ENCODE results near the gene EFHD2.
A peak's percentile ranks its signal among the peaks of the same experiment; 100 is the strongest.
"Not testable (repeated sequence)": the region's sequence is repeated elsewhere in the genome, so short reads cannot be mapped to it uniquely, and the experiment has no call there.

EFHD2 gene, protein sequence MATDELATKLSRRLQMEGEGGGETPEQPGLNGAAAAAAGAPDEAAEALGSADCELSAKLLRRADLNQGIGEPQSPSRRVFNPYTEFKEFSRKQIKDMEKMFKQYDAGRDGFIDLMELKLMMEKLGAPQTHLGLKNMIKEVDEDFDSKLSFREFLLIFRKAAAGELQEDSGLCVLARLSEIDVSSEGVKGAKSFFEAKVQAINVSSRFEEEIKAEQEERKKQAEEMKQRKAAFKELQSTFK

DNA sequence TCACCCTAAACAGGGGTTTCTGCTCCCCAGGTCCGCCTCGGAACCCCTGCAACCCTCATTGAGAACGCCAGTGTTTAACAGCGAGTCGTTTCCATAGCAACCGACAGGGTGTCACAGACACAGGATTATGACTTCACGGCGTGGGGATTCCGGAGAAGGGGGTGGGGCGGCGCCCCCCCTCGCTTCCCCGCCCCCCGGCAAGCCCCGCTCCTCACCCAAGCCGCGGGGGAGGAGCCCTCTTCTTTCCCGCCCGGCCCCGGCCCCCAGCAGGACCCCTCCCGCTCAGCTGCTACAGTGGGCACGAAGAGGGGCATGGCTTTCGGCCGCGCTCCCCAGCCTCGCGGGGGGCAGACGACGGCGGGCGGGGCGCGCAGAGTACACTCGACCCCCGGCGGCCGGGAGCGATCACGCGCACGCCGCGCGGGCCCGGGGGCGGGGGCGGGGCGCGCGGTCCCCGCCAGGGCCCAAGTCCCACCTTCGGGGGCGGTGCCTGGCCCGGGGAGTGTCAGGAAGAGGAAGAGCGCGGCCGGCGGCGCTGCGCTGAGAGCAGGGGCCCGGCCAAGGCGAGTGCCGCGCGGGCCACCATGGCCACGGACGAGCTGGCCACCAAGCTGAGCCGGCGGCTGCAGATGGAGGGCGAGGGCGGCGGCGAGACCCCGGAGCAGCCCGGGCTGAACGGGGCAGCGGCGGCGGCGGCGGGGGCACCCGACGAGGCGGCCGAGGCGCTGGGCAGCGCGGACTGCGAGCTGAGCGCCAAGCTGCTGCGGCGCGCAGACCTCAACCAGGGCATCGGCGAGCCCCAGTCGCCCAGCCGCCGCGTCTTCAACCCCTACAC lies at the start of gene EFHD2:
Gene EFHD2 (plus strand): TSS at position 501 of the 835 bp plus-strand sequence. CDS start 84 bp downstream, at position 585.
- peak; percentile 89 for DNase-seq

GRCh38 chr1:15360700-15361099 lies 49.0 kb upstream of the EFHD2 start:
- DNase-seq = no peak

DNA sequence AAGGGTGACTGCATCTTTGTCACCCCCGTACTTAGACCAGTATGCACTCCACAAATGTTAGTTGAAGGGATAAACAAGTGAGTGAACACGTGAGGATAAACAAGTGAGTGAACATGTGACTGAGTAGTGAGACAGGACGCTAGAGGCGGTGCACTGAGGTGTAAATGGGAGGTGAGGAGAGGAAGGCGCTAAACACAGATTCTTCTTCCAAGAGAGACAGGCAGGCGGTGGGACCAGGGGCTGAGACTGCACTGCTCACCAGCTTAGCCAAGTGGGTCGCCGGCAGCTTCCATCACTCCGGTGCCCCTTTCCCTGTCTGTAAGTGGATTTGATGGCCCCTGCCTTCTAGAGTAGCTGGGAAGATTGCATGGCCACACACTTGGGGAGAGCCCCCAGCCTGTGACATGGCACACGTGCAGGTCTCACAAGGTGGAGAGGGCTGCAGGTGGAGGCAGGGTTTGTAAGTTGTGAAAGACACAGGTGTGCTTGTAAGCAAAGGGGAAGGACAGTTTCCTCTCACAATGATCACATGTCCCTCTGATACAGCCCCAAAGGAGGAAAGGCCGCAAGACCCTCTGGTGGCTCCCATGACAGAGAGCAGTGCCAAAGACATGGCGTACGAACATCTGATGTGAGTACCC lies 47.5 kb upstream of the EFHD2 start:
- DNase-seq = no peak

- DNase-seq = no peak
Observed at GRCh38 chr1:15362737-15363128, 47.0 kb upstream of the EFHD2 start.

DNA sequence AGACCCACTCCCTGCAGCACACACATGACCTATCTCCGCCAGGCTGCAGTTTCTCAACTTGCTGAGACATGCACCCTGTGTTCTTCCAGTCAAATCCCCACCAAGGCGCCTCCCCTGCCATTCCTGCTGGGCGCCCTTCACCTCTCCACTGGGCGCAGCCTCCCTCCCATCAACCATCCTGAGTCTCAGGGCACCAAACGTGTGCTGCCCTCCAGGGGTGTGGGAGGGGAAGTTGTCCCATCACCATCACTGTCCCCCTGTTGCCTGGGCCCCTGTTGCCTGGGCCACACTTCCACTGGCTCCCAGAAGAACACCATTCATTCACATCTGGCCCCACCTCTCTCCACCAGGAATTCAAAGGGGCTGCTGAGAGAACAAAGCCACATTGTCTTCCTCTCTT lies 44.9 kb upstream of the EFHD2 start:
- DNase-seq = no peak

GRCh38 chr1:15368888-15369287 lies 40.8 kb upstream of the EFHD2 start:
- no peak for DNase-seq

- no peak for DNase-seq
Observed at GRCh38 chr1:15370268-15370667, 39.4 kb upstream of the EFHD2 start.

GRCh38 chr1:15370781-15371520 lies 38.7 kb upstream of the EFHD2 start:
- DNase-seq = peak; percentile 44

GRCh38 chr1:15371610-15372545 lies 37.8 kb upstream of the EFHD2 start:
- DNase-seq = no peak

DNA sequence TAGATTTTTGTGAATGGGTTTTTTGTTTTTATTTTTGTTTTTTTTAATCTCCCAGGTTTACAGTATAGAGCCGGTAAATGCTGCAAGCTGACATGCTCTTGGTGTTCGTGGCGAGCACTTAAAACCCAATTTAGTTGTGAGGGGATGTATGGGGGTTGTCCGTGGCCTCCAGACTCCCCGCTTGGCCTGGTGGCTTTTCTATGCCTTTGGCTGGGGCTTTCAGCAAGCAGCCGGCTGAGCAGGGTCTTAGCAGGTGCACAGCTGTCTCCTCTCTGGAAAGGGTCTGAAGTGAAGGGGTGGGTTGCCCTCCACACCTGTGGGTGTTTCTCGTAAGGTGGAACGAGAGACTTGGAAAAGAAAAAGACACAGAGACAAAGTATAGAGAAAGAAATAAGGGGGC lies 31.0 kb upstream of the EFHD2 start:
- no peak for DNase-seq

GRCh38 chr1:15379151-15379550 lies 30.5 kb upstream of the EFHD2 start:
- DNase-seq = not testable (repeated sequence)

DNA sequence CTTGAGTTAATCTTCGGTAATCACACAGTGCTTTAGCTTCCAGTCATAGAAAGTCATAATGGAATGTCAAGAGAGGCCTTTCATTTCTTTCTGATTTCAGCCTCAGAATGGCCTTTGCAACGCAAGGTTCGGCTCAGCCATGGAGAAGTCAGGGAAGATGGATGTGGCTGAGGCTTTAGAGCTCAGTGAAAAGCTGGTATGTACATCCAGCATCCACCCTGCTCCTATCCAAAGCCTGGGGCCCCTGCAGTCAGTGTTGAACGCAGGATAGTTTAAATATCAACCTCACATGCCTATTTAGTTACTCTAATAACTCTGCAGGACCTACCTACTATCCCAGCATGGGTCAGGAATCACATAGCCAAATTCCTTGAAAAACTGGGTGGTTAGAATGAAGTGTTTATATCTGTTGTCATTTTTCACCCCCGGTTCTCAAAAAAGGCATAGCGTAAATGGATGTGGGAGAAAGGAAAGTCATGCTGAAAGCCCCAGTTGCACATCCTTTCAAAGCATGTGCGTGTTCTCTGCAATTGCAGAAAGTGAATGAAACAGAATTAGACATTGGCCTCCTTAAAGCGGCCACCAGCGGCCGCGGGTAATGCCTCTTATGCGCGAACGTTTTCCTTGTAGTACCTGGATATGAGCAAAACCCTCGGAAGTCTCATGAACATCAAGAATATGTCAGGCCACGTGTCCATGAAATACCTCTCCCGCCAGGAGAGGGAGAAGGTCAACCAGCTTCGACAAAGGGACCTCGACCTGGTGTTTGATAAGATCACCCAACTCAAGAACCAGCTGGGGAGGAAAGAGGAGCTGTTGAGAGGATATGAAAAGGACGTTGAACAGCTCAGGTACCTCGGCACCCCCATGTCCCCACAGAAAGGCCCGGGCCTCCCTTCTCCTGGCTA lies 28.8 kb upstream of the EFHD2 start:
- no peak for DNase-seq

- no peak for DNase-seq
Observed at GRCh38 chr1:15381805-15382204, 27.9 kb upstream of the EFHD2 start.

DNA sequence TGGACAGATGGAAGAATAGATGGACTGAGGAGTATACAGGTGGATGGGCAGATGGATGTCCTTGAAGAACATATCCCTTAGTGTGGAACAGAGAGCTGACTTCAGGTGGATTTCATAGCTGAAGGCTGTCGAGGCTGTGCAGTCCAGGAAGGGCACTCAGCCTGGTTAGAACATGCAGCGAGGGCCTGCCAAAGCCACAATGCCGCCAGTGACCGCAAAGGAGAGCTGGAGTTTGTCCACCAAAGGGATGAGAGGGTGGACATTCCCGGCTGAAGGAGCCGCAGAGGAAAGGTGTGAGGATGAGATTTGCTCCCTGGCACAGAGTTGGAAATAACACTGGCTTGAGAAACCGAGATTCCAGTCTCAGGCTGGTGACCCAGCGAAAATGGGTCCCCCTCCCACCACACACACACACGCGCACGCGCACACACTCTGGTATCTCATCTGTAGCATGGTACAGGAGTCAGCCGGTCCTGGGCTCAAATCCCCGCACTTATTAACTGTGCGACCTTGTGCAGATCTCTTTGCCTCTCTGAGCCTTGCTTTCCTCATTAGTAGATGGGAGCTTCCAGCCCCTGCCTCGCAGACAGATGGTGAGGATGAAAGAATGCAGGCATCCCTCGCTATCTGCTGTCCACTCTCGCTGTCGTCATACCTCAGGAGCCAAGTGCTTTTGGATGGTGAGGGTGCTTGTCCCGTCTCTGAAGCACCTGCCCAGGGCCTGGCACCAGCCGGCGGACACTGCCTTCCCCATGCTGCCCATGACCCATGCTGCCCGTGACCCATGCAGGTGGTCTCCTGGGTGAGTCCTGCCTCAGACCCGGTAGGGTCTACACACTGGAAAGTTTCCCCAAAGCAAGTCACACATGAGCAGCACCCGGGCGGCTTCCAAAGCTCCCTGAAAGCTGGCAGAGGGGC lies 26.8 kb upstream of the EFHD2 start:
- no peak for DNase-seq

DNA sequence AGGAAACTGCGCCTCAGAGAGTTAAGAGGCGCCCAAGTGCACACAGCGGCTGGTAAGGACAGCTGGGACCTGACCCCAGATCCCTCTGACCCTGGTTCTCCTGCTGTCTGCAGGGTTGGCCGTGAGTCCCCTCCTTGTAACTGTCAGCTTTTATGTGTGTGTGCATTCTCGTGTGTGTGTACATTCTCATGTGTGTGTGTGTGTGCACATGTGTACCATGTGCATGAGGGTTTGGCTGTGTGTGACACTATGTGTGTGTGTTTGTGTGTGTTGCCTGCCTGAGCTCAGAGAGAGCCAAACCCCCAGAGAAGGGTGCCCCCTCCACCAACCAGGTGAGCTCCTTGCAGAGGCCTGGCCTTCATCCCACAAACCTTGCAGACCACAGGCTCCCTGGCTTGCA lies 25.9 kb upstream of the EFHD2 start:
- no peak for DNase-seq

DNA sequence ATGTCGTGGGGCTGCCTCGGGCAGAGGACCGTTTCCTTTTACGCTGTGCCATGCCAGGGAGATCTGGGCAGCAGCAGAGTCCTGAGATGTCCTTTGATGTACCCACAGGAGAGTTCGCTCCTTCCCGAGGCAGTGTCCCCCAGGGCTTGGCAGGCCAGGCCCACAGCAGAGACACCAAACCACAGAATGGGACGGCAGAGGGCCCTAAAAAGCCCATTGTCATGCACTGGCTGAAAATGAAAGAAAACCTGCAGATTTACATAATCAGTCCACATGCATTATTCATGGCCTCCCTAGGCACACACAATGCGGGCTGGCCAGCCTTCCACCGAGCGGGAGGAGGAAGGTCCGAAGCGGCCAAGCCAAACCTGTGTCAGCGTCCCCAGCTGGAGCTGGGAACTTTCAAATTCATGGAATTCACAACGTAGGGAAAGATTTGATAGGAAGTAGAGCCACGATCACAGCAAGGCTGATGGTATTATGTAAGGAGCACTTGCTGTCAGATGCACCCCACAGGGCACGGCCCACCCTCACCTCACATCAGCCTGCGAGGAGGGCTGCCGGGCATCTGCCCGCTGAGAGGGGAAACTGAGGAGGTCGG lies 25.3 kb upstream of the EFHD2 start:
- DNase-seq = no peak

- no peak for DNase-seq
Observed at GRCh38 chr1:15385420-15385819, 24.3 kb upstream of the EFHD2 start.

- no peak for DNase-seq
Observed at GRCh38 chr1:15386164-15386749, 23.4 kb upstream of the EFHD2 start.

All from NCI-H1092 (cell line).